Left forelimb (tissue), 1 donor: ENCODE data around the gene OLIG1.

Experiments
- DNase-seq: peaks from one replicate; pipeline ENCODE4 v3.0.0-alpha.2; 2018; ENCODE audit warnings: low spot score

The OLIG1 gene

DNA sequence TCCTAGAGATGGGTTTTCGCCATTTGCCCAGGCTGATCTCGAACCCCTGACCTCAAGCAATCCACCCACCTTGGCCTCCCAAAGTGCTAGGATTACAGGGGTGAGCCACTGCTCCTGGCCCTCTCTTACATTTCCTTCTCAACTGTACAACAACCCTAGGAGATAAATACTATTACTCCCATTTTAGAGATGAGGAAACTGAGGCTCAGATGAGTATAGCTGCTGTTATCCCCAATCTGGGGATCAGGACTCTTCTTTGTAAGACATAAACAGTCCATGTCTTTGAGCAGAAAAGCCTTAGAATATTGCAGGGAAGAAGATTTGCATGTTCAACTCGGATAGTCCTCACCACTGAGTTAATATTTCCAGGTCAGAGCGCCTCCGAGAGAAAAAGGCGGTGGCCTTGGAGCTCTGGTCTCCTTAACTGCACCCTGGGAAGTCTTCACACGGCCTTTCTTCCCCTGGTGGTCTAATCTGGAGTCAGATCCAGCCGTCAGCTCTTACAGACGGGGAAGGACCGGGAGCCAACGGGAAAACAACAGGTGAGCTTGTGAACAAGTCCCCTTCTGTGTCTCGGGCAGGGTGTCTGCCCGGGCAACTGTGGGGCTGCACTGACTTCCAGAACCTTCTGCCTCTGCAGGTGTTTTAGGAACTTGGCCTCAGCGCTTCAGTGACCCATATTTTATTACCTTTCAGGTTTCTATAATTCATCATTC lies 5.9 kb upstream of the OLIG1 start:
- no peak for DNase-seq

DNA sequence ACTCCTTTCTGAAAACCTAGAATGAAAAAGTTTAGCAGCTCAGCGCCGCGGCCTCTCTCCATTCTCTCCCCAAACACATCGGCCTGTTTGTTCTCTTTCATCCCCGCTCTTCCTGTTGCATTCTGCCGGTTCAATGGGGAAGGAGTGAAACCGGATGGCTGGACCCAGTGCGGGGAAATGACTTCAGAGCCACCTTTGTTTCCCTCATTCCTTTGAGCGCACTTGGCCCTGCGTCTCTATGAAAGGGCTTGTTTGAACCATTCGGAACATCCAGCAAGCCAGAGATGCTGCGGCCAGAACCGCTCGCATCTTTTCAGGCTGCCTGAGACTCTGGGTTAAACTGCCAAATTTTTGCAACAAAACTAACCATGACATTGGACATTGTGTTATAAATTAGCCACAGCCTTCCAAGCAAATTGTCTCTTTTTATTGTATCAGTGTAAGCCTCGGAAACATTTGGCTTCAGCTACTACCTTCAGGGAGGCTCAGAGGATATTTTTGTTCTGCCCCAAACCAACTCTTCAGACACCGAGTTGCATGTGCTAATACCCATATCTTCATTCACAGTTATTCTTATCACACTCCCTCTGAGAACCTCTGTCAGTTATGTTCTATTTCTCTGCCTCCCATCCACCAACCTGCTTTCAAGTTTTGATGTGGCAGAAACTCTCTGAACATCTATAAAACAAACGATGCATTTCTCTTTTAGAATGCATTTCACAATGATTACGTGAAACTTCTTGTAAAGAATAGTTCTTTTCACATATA lies 5.1 kb upstream of the OLIG1 start:
- no peak for DNase-seq

DNA sequence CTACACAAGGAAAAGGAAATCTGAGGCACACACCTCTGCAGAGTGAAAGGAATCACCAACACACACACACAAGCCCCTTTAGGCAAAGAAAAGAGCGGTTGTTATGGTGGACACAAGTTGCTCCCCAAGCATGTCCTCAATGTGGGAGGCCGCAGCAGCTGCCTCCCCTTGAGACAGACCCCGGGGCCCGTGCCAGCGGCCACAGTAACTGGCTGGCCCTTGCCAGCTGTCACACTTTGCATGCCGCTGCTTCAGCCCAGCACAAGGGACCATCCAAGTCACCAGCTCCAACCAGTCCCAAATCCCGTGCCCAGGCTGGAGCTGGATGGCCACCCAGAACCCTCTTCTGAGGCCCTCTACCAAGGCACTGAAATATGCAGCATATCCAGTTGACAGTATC lies 2.9 kb upstream of the OLIG1 start:
- no peak for DNase-seq

DNA sequence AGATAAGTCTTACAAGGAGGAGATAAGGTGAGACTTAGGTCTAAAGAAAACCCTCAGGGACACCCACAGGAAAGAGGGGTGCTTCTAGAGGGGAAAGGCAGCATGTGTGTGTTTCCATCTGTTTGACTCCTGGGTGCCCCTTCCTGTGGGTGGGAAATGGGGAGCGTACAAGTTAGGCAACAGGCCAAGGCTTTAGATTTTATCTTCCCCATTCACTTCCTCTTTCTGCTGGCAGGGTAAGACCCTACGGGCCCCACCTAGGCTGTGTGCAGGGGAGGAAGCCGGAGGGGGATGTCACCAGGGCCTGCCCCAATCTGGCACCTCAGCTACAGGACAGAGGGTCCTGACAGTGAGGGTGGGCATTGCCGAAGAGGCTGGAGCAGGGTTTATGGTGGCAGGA lies 2.5 kb upstream of the OLIG1 start:
- no peak for DNase-seq

DNA sequence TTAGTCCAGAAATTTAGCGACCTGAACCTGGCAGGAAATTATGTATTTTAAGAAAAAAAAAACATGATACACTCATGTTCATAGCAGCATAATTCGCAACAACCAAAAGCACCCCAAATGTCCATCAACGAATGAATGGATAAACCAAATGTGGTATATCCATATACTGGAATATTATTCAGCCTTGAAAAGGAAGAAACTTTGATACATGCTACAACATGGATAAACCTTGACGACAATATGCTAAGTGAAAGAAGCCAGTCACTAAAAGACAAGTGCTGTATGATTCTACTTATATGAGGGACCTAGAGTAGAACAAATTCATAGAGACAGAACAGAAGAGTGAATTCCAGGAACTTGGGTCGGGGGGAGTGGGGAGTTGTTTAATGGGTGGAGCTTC lies 698 bp upstream of the OLIG1 start:
- DNase-seq, result no peak

DNA sequence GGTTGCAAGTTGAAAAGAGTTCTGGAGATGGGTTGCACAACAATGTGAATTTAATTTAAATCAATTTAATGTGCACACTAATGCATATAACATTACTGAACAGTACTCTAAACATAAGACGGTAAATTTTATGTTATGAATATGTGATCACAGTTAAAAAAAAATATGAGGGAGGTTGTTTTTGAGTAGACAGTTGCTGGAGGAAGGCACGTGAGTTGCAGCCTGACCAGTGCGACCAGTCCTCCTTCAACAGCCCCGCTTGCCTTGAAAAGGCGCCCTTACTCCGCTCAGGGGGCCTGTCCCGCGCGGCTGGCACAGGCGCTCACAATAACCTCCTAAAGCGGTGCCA lies 322 bp upstream of the OLIG1 start:
- no peak for DNase-seq

DNA sequence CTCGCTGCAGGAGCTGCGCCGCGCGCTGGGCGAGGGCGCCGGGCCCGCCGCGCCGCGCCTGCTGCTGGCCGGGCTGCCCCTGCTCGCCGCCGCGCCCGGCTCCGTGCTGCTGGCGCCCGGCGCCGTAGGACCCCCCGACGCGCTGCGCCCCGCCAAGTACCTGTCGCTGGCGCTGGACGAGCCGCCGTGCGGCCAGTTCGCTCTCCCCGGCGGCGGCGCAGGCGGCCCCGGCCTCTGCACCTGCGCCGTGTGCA lies 730 bp downstream of the OLIG1 start:
- DNase-seq, result no peak

DNA sequence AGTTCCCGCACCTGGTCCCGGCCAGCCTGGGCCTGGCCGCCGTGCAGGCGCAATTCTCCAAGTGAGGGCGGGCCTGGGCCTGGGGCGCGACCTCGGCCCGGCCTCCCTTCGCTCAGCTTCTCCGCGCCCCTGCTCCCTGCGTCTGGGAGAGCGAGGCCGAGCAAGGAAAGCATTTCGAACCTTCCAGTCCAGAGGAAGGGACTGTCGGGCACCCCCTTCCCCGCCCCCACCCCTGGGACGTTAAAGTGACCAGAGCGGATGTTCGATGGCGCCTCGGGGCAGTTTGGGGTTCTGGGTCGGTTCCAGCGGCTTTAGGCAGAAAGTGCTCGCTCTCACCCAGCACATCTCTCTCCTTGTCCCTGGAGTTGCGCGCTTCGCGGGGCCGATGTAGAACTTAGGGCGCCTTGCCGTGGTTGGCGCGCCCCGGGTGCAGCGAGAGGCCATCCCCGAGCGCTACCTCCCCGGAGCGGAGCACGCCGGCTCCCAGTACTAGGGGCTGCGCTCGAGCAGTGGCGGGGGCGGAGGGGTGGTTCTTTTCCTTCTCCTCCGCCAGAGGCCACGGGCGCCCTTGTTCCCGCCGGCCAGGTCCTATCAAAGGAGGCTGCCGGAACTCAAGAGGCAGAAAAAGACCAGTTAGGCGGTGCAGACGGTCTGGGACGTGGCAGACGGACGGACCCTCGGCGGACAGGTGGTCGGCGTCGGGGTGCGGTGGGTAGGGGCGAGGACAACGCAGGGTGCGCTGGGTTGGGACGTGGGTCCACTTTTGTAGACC lies 1.2 kb downstream of the OLIG1 start:
- DNase-seq, result no peak

DNA sequence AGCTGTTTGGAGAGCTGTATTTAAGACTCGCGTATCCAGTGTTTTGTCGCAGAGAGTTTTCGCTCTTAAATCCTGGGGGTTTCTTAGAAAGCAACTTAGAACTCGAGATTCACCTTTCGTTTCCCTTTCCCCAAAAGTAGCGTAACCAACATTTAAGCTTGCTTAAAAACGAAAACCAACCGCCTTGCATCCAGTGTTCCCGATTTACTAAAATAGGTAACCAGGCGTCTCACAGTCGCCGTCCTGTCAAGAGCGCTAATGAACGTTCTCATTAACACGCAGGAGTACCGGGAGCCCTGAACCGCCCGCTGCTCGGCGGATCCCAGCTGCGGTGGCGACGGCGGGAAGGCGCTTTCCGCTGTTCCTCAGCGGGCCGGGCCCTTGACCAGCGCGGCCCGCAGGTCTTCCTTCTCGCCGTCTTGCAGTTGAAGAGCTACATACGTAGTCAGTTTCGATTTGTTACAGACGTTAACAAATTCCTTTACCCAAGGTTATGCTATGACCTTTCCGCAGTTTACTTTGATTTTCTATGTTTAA lies 1.9 kb downstream of the OLIG1 start:
- no peak for DNase-seq

DNA sequence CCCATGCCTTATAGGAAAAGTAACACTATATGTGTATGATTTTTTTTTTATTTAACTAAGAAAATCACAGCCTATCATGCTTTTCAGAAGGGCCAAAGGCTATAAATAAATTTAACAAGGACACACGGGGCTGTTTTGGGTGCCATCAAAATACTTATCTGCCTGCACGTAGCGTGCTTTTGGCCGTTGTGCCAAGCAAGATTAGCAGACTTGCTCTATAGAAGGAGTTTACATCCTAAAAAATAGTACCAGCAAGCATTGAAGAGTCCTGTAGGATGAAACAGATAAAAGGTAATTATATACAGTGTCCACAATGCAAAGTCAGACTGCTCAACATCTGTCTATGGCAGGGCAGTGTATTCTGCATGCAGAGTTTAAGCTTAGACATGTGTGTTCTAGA lies 3.7 kb downstream of the OLIG1 start:
- DNase-seq, result no peak

DNA sequence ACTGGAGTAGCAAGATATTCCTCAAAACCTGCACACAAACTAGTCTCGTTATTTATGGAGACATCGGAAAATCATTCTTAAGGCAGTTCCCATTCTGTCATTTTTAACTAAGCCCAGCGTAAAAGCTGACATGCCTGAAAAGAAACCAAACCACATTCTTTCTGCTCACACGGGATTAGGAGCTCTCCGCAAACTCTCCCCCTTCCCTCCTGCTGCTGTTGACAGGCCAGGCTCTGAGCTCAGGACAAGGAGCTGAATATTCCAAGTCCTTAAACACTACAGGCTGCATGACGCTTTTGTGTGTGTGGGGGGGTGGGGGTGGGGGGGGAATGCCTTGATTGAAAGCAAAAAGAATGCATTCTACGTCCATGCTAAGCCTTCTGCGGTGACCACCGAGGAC lies 5.2 kb downstream of the OLIG1 start:
- DNase-seq, result no peak

DNA sequence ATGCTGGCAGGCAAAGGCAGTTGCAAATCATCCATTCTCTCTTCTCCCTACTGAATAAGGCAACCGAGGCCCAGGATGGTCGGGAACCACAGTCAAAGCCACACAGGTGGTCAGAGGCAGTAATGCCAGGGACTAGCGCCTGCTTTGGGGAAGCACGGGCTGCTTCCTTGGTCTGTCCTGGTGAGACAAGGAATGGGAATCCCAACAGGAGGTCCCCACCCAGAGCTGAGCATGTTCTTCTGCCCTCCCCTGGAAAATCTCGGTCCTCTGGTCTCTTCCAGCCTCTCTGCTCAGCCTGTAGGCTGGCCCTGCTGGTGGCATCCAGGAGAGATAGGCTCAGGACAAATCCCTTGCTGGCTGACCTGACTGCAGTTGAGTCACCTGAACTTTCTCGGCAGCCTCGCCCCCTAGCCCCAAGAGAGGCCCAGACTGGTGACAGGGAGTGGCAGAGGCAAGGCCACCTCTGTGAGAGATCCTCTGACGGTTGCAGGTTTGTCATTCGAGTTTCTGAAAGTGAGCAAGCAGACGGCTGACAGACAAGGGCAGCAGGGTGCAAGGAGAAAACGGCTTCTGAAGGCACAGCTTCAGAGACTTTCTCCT lies 5.8 kb downstream of the OLIG1 start:
- no peak for DNase-seq

DNA sequence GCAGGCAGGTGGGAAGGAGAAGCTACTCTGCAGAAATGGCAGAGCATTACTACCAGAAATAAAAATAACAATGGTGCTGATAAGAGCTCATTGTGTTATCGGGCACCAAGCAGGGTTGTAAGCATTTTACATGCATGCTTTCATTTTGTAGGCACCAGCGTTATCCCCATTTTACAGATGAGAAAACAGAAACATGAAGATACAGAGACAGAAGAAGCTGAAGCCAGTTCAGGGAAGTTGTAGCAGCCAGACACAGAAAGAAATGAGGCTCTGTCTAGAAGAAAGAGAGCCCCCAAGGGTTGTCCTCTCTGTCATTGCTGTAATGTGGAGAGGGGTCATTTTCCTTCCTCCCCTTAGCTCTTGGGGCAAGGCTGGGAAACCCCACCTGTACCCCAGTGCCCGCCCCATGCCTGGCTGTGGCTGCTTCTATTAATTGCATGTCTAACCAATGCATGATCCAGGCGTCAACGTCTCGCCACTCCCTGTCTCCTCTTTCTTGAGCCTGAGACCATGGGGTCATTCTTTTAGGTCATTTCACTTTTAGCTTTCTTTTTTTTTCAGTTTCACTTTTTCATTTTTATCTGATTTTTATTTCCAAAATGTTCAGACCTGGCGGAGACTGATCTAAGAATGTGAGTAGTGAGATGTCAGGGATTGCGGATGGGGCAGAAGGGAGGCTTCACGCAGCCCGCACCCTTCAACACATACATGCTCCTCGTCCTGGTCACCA lies 6.8 kb downstream of the OLIG1 start:
- no peak for DNase-seq

DNA sequence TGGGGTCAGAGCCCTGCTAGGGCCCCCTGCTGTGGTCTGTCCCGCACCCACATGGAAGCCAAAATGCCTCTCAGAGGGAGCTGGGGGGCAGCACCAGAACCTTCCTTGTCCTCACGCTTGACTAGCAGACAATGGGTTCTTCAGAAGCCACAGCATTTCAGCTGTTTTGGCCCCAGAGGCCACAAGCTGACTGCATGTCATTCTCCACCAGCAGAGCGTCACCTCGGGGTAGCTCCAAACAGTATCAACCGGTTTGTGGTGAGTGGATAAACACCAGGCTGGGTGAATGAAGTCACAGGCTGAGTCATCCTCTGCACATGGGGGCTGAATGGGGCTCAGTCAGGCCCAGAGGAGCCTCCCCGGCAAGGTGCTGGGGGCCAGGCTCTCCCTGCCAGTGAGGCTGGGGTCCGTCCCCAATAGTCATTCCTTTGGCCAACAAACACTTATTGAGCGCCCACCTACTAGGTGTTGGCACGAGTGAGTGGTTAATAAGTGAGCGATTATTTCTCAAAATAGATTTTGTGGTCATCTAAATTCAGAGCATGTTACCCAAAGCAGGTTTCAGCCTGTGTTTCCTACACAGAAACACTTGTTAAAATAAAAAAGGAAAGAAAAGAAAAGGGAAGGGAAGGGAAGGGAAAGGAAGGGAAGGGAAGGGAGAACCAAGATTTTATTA lies 9.1 kb downstream of the OLIG1 start:
- DNase-seq, result no peak

DNA sequence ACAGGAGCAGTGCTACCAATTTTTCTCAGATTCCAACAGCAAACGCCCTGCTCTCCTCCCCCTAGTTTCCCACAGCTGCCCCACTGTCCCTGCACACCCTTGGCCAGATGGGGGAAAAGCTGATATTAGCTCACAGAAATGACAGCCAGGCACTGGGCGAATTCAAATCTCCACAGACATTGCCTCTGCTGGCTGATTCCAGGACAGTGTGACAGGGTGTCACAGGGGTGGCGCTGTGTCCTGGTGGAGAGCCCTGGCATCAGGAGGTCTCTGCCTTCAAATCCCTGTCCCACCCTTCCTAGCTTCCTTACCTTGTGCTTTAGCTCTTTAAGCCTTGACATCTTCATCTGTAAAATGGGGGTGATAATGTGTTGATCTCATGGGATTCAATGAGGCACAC lies 10.4 kb downstream of the OLIG1 start:
- DNase-seq, result no peak

DNA sequence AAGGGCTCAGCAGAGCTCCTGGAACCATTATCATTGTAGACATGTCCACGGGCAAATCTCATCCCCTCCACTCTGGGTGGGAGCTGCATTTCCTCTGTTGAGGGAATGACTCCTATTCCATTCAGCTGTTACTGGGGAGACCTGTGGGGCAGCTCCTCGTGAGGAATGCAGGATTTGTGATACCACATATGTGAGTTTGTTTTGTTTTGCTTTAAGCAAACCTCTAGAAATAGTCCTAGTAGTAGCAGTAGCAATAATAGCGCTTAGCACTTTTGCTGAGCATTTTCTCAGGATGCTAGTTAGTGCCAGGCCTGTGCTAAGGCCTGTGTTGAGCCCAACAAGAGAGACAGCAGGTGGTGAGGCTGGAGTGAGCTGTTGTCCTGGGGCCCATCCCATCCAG lies 10.8 kb downstream of the OLIG1 start:
- DNase-seq, result no peak

DNA sequence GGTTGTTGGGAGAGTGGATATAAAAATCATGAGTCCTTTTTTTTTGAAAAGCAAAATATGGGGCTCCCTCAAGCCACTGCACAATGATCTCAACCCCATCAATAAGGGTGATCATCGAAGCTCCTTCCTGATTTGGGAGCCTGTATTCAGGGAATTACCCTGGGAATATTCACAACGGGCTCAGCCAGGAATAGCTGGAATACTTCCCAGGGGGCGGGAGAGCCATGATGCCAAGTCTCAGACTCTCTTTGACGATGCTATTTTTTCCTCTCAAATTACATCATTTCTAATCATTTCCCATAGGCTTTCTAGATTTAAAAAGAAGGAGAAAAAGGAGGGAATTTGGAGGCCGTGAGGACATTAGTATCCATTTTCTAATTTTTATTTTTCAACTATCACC lies 18.4 kb downstream of the OLIG1 start:
- no peak for DNase-seq

DNA sequence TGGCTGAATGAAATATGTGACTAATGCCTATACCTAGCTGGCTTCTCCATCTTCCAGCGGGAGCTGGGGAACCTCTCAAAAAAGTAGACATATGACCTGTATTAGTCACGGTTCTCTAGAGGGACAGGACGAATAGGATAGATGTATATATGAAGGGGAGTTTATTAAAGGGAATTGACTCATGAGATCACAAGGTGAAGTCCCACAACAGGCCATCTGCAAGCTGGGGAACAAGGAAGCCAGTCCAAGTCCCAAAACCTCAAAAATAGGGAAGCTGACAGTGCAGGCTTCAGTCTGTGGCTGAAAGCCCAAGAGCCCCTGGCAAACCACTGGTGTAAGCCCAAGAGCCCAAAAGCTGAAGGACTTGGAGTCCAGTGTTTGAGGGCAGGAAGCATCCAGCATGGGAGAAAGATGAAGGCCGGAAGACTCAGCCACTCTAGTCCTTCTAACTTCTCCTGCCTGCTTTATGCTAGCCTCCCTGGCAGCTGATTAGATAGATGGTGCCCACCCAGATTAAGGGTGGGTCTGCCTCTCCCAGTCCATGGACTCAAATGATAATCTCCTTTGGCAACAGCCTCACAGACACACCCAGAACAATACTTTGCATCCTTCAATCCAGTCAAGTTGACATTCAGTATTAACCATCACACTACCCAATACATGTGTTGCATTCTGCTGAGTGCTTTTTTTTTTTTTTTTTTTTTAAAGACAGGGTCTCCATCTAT lies 19.6 kb downstream of the OLIG1 start:
- no peak for DNase-seq

DNA sequence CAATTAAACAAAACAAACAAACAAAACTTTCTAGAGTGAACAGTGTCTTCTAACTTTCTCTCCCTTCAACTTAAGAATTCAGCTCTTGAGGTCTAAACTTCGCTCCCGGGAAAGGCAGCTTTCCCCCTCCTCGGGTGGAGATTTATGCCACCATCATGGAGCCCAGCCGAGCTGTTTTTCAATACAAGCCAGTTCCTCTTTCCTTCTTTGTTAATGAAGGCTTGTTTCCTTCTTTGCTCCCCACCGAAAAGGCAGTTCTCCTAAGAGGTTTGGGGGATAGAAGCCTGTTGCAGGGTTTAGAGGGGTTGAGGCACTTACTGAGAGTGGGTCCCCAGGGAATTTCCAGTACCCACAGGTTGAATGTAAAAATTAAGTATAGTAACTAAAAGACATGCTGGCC lies 26.5 kb downstream of the OLIG1 start:
- no peak for DNase-seq

DNA sequence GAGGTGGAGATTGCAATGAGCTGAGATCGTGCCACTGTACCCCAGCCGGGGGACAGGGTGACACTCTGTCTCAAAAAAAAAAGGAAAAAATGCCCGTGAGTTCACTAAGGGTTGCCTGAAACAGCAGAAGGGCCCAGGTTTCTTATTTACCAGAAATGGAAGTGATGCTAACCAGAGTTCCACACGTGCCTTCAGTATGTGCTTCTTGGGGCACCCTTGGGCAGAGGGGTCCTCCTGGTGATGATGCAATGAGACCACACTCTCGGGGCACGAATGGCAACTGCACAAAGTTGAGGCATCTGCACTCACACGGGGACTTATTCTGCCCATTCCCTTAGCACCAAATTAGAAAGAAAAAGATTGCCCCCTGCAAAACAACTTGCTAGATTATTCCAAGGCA lies 29.2 kb downstream of the OLIG1 start:
- no peak for DNase-seq
